WTC11 (cell line): ENCODE measurements around the gene MT1B.

Experiments used
- CTCF ChIP-seq: fragments of 200-600 bp; IDR thresholded peaks from 2 replicates; pipeline ENCODE4 v1.8.0; 2022; ENCODE audit warnings: antibody characterized with exemption
- E2F1 ChIP-seq: sonication (generic); formaldehyde crosslinking; IDR thresholded peaks from 2 replicates; pipeline ENCODE4 v1.8.0; 2022; ENCODE audit warnings: mild to moderate bottlenecking, missing genetic modification reagents
- ERG ChIP-seq: fragments of 250-450 bp; sonication (Bioruptor Pico); IDR thresholded peaks from 2 replicates; pipeline ENCODE4 v1.8.0; 2021; ENCODE audit warnings: mild to moderate bottlenecking
- FOXJ3 ChIP-seq: sonication (generic); formaldehyde crosslinking; IDR thresholded peaks from 2 replicates; pipeline ENCODE4 v1.9.0; 2021; ENCODE audit warnings: missing genetic modification reagents, mild to moderate bottlenecking, borderline replicate concordance
- IRF2 ChIP-seq: sonication (generic); formaldehyde crosslinking; IDR thresholded peaks from 2 replicates; pipeline ENCODE4 v1.8.0; 2022; ENCODE audit warnings: low read depth, missing genetic modification reagents, borderline replicate concordance
- TEAD4 ChIP-seq: sonication (generic); formaldehyde crosslinking; IDR thresholded peaks from 2 replicates; pipeline ENCODE4 v1.8.0; 2022; ENCODE audit warnings: mild to moderate bottlenecking, missing genetic modification reagents
- ZNF121 ChIP-seq: sonication (generic); formaldehyde crosslinking; IDR thresholded peaks from 2 replicates; pipeline ENCODE4 v1.8.0; 2023; ENCODE audit warnings: missing genetic modification reagents

- TF ChIP-seq CTCF (no peak), TEAD4 (CRISPR knock-in tag) (no peak), ERG (CRISPR knock-in tag) (no peak), FOXJ3 (CRISPR knock-in tag) (no peak), ZNF121 (no peak), E2F1 (CRISPR knock-in tag) (no peak), IRF2 (CRISPR knock-in tag) (no peak)
These were observed 48.5 kb downstream of the MT1B start for GRCh38 chr16:56700195-56700594.
